Eye (tissue), 1 donor: ENCODE measurements around the gene OSBPL1A.

Source experiments
- DNase-seq: peaks from one replicate; pipeline ENCODE4 v3.0.0-alpha.2; 2015

The OSBPL1A gene

GRCh38 chr18:24114924-24115549, 282.6 kb downstream of the OSBPL1A start:
- no peak for DNase-seq

- no peak for DNase-seq
These were observed 284.6 kb downstream of the OSBPL1A start for GRCh38 chr18:24112874-24113615.

GRCh38 chr18:24112464-24112863, 285.2 kb downstream of the OSBPL1A start:
- DNase-seq, result no peak
